SU-DHL-6 (cell line): ENCODE measurements around the gene DBNDD1.

Experiments
- H2AFZ ChIP-seq: fragments of 200-600 bp; sonication (generic); 2 replicates; pipeline ENCODE4 v1.6.1; 2014; ENCODE audit warnings: low read depth, mild to moderate bottlenecking, moderate library complexity, mixed read lengths, antibody characterized with exemption, low read length; ENCODE audit not compliant: severe bottlenecking
- H3F3A ChIP-seq: fragments of 200-600 bp; shearing (Covaris generic); 2 replicates; pipeline ENCODE4 v1.6.0; 2016; ENCODE audit warnings: antibody characterized with exemption, mild to moderate bottlenecking; ENCODE audit not compliant: insufficient read depth
- H3K27ac ChIP-seq: fragments of 200-600 bp; sonication (generic); 2 replicates; pipeline ENCODE4 v1.5.1; 2016; ENCODE audit warnings: low read depth, mild to moderate bottlenecking, low read length, moderate library complexity, mixed read lengths
- H3K27me3 ChIP-seq: fragments of 200-600 bp; sonication (generic), shearing (Covaris generic); 2 replicates; pipeline ENCODE4 v1.6.0; 2014; ENCODE audit warnings: mild to moderate bottlenecking, low read length
- H3K36me3 ChIP-seq: fragments of 200-600 bp; sonication (generic); 2 replicates; pipeline ENCODE4 v1.6.1; 2014; ENCODE audit warnings: mild to moderate bottlenecking, low read length, mixed read lengths
- H3K4me2 ChIP-seq: fragments of 300-600, 200-600 bp; shearing (Covaris generic), sonication (generic); 2 replicates; pipeline ENCODE4 v1.6.0; 2014; ENCODE audit warnings: low read length, low read depth, mild to moderate bottlenecking; ENCODE audit not compliant: poor library complexity, severe bottlenecking
- H3K4me3 ChIP-seq: fragments of 200-600 bp; sonication (generic); 2 replicates; pipeline ENCODE4 v1.5.1; 2014; ENCODE audit warnings: antibody characterized with exemption, low read length, mild to moderate bottlenecking, mixed read lengths; ENCODE audit not compliant: insufficient read depth, poor library complexity, severe bottlenecking
- H3K79me2 ChIP-seq: fragments of 200-600 bp; sonication (generic); 2 replicates; pipeline ENCODE4 v1.6.1; 2014; ENCODE audit warnings: mild to moderate bottlenecking, low read length, moderate library complexity; ENCODE audit not compliant: insufficient read depth
- H3K9ac ChIP-seq: fragments of 200-600 bp; sonication (generic); 2 replicates; pipeline ENCODE4 v1.7.0; 2014; ENCODE audit warnings: mild to moderate bottlenecking, low read length
- H3K9me2 ChIP-seq: fragments of 200-600 bp; sonication (generic); replicated peaks from 2 replicates; pipeline ENCODE4 v1.6.1; 2014; ENCODE audit warnings: low read length; ENCODE audit not compliant: insufficient read depth
- H3K9me3 ChIP-seq: fragments of 200-600 bp; sonication (generic); 2 replicates; pipeline ENCODE4 v1.6.1; 2014; ENCODE audit warnings: low read length, mixed read lengths; ENCODE audit not compliant: insufficient read depth
- H4K20me1 ChIP-seq: fragments of 200-600 bp; sonication (generic); 2 replicates; pipeline ENCODE4 v1.6.1; 2014; ENCODE audit warnings: low read depth, mild to moderate bottlenecking, antibody characterized with exemption, low read length, moderate library complexity, mixed read lengths
- EZH2phosphoT487 ChIP-seq: fragments of 200-600 bp; sonication (generic), shearing (Covaris generic); conservative IDR thresholded peaks from 2 replicates; pipeline ENCODE4 v1.6.1; 2018; ENCODE audit warnings: mild to moderate bottlenecking, antibody characterized with exemption, low read length, moderate library complexity, mixed read lengths
- TF ChIP-seq, protein P1 (sequence below): fragments of 200-600 bp; sonication (generic); IDR thresholded peaks from one replicate; pipeline ENCODE4 v1.5.1; 2017; ENCODE audit warnings: antibody characterized with exemption, mild to moderate bottlenecking, low read length, moderate library complexity; ENCODE audit not compliant: insufficient read depth, poor library complexity, severe bottlenecking

DBNDD1 gene

GRCh38 chr16:89984216-89984615 is 35.0 kb downstream of the DBNDD1 start:
- Histone ChIP-seq H3K4me3 (no peak overlapping the region), H3K79me2 (no peaks in the 10 kb centered on the region), H3K9ac (no peak overlapping the region), H2AFZ (no peak overlapping the region), H4K20me1 (no peaks in the 10 kb centered on the region), H3F3A (no peaks in the 10 kb centered on the region), H3K27ac (no peak overlapping the region), H3K9me3 (no peaks in the 10 kb centered on the region), H3K9me2 (no peaks in the 10 kb centered on the region), H3K36me3 (0 out of 2 replicates have a peak, but pooled peaks cover 17% of the 10 kb centered on the region), H3K4me2 (no peak overlapping the region), H3K27me3 (no peaks in the 10 kb centered on the region)
- TF ChIP-seq EZH2phosphoT487: no peak
- TF ChIP-seq, protein P1, sequence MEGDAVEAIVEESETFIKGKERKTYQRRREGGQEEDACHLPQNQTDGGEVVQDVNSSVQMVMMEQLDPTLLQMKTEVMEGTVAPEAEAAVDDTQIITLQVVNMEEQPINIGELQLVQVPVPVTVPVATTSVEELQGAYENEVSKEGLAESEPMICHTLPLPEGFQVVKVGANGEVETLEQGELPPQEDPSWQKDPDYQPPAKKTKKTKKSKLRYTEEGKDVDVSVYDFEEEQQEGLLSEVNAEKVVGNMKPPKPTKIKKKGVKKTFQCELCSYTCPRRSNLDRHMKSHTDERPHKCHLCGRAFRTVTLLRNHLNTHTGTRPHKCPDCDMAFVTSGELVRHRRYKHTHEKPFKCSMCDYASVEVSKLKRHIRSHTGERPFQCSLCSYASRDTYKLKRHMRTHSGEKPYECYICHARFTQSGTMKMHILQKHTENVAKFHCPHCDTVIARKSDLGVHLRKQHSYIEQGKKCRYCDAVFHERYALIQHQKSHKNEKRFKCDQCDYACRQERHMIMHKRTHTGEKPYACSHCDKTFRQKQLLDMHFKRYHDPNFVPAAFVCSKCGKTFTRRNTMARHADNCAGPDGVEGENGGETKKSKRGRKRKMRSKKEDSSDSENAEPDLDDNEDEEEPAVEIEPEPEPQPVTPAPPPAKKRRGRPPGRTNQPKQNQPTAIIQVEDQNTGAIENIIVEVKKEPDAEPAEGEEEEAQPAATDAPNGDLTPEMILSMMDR: no peak

DNA sequence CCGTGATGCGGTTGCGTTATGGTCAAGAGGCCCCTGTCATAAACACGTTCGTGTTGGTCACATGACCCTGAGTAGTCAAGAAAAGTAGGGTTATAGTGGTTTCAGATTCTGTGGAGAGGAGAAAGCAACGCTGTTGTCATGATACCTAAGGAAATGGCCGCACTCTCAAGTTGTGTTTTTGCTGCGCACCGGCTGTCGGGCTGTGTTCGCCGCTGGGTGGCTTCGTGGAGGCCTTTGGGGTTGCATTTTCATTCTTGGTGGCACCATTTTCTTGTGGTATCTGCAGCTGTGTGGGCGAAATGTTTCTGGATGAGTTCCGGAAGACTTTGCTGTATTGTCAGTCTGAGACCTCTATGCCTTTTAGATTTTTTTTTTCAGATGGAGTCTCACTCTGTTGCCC is 35.7 kb downstream of the DBNDD1 start:
- Histone ChIP-seq H3K9ac (no peak overlapping the region), H3K79me2 (no peaks in the 10 kb centered on the region), H3K4me2 (no peak overlapping the region), H3K9me3 (no peaks in the 10 kb centered on the region), H3K36me3 (0 out of 2 replicates have a peak, but pooled peaks cover 17% of the 10 kb centered on the region), H3K4me3 (no peak overlapping the region), H3K9me2 (no peaks in the 10 kb centered on the region), H4K20me1 (no peaks in the 10 kb centered on the region), H3F3A (no peaks in the 10 kb centered on the region), H3K27ac (no peak overlapping the region), H3K27me3 (no peaks in the 10 kb centered on the region), H2AFZ (no peak overlapping the region)
- TF ChIP-seq, protein P1: no peak
- TF ChIP-seq EZH2phosphoT487: no peak

DNA sequence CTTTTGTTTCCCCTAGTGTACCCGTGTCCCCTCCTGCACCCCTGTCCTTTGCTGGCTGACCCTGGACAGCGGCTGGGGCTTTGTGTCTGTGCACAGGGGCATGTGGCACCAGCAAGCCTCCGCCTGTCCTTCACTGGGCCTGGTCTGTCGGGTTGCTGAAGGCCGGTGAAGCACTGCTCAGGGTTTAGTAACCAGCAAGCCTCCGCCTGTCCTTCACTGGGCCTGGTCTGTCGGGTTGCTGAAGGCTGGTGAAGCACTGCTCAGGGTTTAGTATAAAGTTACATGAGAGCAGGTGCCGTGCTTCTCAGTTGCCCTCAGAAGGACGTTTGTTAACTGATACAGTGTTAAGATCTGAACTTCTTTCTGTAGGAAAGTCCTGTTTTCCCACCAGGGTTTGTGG is 36.9 kb downstream of the DBNDD1 start:
- H3K4me3 ChIP-seq: no peak overlapping the region
- H3K79me2 ChIP-seq: peaks cover 10% of the 10 kb centered on the region
- no peaks in the 10 kb centered on the region for H3K27me3 ChIP-seq
- H4K20me1 ChIP-seq: no peaks in the 10 kb centered on the region
- H3K9me3 ChIP-seq: no peaks in the 10 kb centered on the region
- H2AFZ ChIP-seq: no peak overlapping the region
- 0 out of 2 replicates have a peak, but pooled peaks cover 19% of the 10 kb centered on the region for H3K36me3 ChIP-seq
- H3K4me2 ChIP-seq: no peak overlapping the region
- no peak for TF ChIP-seq EZH2phosphoT487
- TF ChIP-seq, protein P1: no peak
- H3K27ac ChIP-seq: no peak overlapping the region
- no peaks in the 10 kb centered on the region for H3F3A ChIP-seq
- H3K9me2 ChIP-seq: no peaks in the 10 kb centered on the region
- no peak overlapping the region for H3K9ac ChIP-seq

DNA sequence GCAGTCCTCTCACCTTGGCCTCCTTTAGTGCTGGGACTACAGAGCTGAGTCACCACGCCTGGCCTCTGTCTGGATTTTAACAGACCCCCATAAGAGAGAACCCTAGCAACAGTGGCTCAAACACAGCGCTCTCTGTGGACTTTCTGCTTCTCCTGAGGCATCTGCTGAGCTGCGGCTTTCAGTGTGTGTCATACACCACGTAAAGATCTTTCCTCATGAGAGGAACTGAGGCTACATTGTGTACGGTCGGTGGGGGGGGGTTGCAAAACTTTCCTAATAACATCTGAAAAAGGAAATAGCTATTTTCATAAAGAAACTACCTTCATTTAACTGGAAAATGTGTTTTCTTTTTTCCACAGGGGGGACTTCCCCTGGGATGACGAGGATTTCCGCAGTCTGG is 37.8 kb downstream of the DBNDD1 start:
- H4K20me1 ChIP-seq: no peaks in the 10 kb centered on the region
- TF ChIP-seq, protein P1: no peak
- no peak for TF ChIP-seq EZH2phosphoT487
- peaks cover 18% of the 10 kb centered on the region for H3K79me2 ChIP-seq
- no peak overlapping the region for H3K27ac ChIP-seq
- no peaks in the 10 kb centered on the region for H3F3A ChIP-seq
- no peaks in the 10 kb centered on the region for H3K9me2 ChIP-seq
- H3K36me3 ChIP-seq: 0 out of 2 replicates have a peak, but pooled peaks cover 21% of the 10 kb centered on the region
- H2AFZ ChIP-seq: no peak overlapping the region
- H3K9ac ChIP-seq: no peak overlapping the region
- no peaks in the 10 kb centered on the region for H3K9me3 ChIP-seq
- H3K4me2 ChIP-seq: no peak overlapping the region
- H3K4me3 ChIP-seq: no peak overlapping the region
- H3K27me3 ChIP-seq: no peaks in the 10 kb centered on the region
